GM18502 (cell line): ENCODE measurements around the gene WNT6.
"Not testable (repeated sequence)": the region's sequence is repeated elsewhere in the genome, so short reads cannot be mapped to it uniquely, and the experiment has no call there.

Experiments used
- ATAC-seq: cut with Tn5 transposase; IDR thresholded peaks from one replicate; pipeline ENCODE4 v1.9.1; 2021; ENCODE audit warnings: mild to moderate bottlenecking; ENCODE audit not compliant: unreplicated experiment, poor library complexity

The WNT6 gene

DNA sequence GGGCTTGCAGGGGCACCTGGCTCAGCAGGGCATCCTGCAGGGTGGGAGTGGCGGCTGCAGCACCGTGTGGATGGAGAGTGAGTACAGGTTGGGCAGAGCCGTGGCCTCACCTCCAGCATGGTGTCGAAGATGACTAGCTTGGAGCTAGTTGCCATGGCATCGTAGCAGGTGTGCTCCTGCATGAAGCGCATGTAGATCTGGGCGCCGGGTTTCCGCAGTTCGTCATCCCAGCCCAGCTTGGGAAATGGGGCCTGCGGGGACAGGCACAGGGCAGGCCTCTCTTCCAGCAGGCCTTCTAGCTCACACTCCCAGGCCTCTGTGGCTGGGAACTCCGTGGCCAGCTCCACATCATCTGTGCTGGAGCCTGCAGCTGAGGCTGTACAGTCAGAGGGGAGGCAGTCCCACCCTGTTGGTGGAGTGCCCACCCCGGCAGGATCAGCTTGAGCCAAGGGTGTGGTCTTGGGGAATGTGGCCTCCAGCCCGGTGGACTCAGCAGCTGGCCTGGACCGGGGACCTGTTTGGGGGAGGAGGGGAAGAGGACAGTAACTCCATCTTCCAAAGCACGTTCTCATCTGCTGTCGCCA lies 29.6 kb upstream of the WNT6 start:
- no peak for ATAC-seq

DNA sequence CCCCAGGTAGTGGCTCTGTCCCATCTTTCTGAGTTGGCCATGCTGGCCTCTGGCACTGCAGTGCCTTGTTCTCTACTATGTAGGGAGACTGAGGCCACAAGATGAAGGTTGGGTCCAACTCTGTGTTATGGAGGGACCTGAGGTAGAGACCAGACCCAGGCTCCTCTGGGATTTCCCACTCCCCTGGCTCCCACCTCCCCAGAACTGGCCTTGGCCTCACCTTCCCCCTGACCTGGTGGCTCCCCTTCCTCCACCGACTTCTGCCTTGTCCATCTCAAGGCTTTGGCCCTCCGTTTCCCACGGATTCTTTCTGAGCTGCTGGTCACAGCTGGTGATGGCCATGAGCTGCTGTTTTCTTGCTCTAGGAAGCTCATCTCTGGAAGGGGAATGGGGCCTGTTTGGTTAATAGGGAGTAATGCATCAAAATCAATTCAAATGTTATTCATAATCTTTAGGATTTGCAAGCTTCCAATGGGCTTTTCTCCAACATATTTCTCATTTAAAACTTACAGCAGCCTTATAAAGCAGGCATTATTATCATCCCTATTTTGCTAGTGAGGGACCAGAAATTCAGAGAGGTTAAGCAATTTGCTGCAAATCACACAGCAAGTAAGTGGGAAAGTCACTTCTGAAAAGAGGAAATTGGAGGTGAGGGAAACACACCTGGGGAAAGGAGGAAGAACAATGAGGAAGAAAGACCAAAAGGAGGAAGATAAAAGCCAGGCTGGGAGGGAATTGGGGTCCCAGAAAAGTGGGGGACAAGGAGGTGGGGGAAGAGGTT lies 28.9 kb upstream of the WNT6 start:
- no peak for ATAC-seq

DNA sequence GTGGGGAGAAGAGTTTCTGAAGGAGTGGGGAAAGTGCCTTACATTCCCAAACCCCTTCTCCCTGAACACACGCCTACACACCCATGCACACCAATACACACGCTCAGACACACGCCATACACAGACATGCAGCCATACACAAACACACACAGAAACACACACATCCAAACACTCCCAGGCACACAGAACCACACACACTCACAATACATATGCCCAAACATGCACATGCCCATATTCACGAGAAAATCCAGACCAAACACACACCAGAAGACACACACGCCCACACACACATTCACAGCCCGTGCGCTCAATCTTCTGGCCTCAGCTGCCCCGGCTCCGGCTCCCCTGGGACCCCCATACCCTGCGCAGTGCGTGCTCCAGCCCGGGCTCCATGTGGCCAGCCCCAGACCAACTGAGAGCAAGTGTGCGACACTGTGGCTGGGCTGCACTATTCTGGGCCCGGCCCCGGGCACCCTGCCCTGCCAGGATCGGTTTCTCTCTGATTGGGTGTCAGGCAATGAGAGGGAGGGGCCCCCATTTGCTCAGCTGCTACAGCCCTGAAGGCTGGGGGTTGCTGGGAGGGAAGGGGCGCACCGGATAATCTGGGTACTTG lies 28.1 kb upstream of the WNT6 start, which contains the start of gene PRKAG3:
Gene PRKAG3 (minus strand): TSS at position 426 of the 613 bp plus-strand sequence.
- no peak for ATAC-seq

DNA sequence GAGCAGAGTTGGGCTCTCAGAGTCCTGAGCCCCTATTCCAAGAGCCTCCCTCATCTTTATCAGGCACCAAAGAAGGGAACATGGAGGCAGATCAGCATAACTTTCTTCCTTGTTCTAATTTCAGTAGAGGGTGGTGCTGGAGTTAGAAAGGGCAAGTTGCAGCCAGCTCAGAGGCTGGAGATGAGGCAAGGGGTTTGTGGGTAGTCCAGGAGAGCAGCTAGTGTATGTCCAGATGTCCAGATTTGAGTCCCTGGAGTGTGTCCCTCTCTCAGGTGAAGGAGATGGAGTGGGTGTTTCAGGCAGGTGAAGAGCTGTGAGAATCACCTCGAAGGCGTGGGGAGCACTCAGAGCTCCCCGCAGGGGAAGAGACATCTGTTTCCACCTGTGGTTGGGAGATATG lies 27.5 kb upstream of the WNT6 start:
- ATAC-seq = no peak

DNA sequence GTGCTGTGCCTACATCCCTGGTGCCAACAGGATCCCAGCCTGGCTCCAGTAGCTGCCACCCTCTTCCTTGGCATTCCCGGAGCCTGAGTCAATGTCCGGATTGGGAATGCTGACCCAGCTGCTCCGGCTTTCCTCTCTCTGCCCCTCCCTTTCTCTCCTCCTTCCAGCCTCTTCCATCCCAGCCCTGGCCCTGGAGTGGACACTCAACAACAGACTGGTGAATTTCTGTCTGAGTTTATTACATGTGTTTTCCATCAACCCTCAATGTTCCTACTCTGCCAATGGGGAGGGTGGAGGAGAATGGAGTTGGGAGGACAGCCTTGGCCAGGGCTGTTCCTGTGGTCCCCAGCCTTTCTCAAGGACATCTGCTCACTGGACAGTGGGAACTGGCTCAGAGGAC lies 27.1 kb upstream of the WNT6 start:
- ATAC-seq = no peak

DNA sequence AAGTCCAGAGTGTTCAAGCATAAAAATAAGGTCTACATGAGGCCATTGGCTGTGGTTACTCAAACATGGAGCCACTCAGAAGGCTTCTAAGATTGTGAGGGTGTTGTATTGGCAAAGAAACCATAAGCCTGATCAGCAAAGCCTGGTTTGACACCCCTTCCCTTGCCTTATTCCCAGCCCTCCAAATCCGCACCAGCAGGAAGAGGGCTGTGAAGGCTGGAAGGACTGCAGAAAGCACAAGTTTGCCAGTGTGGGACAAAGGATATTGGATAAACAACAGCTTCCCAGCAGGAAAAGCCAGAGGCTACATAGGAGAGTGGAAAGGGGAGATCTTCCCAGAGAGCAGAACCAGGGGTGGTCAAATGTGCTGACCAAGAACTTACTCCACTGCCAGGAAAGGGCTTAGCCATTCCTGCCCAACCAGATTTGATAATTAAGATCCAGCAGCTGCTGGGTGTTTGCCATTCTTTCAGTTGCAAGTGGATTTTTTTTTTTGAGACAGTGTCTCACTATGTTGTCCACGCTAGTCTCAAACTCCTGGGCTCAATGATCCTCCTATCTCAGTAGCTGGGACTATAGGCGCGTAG lies 26.5 kb upstream of the WNT6 start:
- ATAC-seq = no peak

DNA sequence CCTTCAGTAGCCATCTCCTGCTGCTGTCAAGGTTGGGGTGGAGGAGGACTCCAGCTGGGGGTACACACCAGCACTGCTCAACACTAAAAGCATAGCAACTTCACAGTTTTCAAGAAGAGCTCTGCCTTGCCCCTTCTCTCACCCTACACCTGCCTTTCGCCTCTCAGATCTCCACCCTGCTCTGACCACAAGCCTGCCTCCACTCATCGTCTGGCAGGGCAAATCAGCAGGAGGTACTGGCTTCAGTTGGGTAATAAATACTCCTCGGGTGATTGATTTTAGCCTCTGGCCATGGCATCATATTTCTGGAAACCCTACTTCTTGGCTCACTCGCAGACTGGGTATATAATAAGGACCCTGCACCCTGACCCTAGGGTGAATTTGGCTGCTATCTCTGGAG lies 24.9 kb upstream of the WNT6 start:
- ATAC-seq = no peak

DNA sequence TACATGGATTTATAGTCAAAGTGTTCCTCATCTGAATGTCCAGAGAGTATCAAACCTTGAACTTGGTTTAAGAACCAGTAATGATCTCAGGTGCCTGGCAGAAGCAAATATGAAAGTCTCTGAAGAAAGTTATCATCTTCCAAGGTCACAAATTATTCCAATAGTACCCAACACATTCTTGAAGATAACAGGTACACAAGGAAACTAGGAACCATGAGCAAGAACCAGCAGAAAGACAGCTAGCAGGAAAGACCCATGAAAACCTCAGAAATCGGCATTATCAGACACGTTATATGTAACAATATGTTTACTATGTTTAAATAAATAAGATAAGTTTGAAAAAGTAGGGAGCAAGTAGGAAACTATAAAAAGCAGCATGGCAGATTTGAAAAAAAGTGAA lies 22.1 kb upstream of the WNT6 start:
- no peak for ATAC-seq

DNA sequence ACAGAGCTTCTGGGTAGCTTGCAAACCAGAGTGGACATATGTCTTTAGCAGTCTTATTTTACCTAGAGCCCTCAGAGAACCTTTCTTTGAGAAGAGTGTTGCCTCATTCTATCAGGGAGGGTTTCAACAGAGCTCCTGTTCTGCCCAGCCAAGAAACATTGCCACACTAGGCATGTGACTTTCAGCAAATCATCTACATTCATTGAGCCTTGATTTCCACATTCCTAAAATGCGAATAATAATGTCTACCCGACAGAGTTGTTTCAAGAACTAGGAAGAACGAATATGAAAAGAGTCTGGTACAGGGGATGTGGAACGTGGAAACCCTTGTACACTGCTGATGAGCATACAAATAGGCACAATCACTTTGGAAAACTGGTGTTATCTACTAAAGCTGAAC lies 20.2 kb upstream of the WNT6 start:
- no peak for ATAC-seq

DNA sequence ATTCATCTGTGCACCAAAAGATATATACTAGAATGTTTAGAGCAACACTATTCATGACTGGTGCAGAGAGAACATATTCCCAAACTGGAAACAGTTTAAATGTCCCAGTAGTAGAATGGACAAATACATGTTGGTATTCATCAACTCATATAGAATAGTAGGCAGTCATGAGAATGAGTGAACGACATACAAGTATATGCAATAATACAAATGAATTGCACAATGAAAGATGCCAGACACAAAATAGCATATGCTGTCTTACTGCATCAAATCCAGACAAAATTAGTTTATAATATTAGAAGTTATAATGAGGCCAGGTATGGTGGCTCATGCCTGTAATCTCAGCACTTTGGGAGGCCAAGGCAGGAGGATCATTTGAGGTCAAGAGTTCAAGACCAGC lies 19.7 kb upstream of the WNT6 start:
- ATAC-seq = no peak

DNA sequence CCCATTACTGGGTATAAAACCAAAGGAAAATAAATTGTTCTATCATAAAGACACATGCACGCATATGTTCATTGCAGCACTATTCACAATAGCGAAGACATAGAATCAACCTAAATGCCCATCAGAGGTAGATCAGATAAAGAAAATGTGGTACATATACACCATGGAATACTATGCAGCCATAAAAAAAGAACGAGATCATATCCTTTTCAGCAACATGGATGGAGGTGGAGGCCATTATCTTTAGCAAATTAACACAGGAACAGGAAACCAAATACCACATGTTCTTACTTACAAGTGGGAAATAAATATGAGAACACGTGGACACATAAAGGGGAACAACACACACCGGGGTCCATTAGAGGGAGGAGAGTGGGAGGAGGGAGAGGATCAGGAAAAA lies 15.3 kb upstream of the WNT6 start:
- not testable (repeated sequence) for ATAC-seq

DNA sequence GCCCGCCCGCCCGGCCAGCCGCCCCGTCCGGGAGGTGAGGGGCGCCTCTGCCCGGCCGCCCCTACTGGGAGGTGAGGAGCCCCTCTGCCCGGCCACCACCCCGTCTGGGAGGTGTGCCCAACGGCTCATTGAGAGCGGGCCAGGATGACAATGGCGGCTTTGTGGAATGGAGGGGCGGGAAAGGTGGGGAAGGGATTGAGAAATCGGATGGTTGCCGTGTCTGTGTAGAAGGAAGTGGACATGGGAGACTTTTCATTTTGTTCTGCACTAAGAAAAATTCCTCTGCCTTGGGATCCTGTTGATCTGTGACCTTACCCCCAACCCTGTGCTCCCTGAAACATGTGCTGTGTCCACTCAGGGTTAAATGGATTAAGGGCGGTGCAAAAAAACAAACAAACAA lies 12.6 kb upstream of the WNT6 start:
- ATAC-seq = not testable (repeated sequence)

DNA sequence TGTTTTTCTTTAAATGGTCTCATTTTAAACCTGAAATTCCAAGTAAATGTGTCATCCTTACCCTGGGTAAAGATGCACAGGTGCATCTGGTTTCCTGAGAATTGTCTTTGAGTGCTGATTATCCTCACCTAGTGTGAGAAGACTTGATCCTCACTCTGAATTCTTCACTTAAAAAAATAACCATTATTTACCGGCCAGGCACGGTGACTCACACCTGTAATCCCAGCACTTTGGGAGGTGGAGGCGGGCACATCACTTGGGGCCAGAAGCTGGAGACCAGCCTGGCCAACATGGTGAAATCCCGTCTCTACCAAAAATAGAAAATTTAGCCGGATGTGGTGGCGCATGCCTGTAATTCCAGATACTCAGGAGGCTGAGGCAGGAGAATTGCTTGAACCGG lies 9.9 kb upstream of the WNT6 start:
- no peak for ATAC-seq

DNA sequence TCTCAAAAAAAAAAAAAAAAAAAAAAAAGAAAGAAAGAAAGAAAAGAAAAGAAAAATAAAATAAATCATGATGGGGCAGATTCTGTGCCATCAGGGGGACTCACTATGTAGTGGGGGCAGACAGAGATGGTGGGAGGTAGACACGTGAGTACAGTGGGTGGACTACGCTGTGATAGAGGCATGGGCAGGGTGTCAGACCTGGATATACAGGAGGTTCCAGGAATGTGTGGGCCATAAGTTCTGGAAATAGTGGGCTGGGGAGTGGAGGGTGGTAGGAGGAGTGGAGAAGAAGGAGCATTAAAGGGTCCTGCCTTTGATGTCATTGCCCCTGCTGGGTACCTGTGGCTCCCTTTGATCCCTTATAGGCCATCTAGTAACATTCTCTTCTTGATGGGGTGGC lies 8.8 kb upstream of the WNT6 start:
- no peak for ATAC-seq

DNA sequence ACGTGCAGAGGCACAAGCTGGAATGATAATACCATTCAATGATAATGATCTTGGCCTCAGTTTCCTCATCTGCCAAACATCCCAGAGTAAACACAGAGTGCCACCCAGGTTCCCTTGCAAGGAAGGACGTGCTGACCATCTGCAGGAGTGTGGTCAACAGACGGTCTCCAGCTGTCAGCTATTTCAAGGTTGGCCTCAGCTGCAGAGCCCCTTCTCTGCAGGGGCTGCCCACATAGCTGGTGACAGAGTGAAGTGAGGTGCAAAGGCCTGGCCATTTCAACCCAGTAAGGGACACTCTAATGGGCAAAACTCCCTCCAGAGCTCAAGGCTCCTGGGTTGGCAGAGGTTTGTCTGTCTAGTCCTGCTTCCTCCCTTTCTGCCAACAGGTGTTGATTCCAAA lies 8.3 kb upstream of the WNT6 start:
- ATAC-seq = no peak

DNA sequence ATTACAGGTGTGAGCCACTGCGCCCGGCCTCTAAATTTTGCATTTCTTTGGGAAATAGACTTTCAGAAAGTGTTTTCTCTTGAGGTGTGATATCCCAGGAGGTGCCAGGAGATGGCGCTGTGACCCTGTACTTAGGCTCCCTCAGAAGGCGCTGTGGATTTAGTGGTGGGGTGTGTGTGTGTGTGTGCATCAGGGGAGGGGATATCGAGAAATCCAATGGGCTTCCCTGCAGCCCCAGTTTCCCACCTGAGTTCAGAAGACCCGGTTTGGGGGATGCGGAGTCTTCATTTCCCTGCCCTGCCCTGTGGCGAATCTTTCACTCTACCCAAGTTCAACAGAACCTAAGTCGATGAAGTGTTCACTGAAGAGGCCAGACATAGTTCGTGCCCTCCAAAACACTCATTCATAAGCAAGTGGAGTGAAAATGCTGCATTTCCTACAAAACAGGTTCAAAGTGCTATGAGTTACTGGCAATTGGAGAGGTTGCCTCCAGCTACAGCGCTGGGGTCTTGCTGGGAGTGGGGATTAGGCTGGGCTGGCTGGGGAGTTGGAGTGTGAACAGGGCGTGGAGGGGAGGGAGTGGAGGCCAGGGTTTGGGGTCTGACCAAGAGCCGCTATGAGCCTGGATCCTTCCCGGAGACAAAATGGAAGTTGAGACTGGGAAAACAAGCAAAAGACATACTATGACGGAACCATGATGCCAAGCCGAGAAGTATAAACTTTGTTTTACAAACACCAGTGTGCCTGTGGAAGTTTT lies 6.5 kb upstream of the WNT6 start:
- ATAC-seq = peak; percentile 58

DNA sequence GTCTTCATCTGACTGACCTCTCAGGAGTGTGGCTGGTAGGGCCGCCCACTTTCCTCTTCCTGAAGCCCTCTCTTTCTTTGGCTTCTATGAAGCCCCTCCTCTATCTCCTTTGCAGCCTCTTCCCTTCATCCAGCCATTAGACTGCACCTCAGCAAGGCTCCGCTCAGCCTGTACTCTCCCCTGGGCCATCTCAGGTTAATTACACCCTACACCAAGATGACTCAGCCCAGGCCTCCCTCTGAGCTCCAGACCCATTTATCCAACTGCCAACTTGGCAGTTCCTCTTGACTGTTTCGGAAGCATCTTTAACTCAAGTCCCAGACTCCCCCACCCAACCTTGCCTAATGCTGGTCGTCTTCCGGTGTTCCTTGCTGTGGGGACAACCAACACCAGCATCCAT lies 5.8 kb upstream of the WNT6 start:
- ATAC-seq = no peak

DNA sequence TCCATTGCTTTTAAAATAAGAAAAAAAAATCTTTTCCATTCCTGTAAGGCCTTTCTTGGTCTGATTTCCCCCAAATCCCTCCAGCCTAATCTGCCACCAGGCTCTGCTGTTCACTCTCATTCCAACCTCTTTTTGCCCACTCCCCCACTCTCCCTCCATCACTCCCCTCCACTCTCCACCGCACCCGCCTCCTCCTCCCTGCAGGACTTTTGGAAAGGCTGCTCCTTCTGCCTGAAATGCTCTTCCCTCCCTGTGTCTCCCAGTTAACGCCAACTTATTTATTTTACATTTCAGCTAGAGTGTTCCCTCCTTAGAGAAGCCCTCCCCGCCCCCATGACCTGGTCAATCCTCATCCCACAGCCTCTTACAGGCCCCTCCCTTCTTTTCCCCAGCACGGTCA lies 4.7 kb upstream of the WNT6 start:
- no peak for ATAC-seq

DNA sequence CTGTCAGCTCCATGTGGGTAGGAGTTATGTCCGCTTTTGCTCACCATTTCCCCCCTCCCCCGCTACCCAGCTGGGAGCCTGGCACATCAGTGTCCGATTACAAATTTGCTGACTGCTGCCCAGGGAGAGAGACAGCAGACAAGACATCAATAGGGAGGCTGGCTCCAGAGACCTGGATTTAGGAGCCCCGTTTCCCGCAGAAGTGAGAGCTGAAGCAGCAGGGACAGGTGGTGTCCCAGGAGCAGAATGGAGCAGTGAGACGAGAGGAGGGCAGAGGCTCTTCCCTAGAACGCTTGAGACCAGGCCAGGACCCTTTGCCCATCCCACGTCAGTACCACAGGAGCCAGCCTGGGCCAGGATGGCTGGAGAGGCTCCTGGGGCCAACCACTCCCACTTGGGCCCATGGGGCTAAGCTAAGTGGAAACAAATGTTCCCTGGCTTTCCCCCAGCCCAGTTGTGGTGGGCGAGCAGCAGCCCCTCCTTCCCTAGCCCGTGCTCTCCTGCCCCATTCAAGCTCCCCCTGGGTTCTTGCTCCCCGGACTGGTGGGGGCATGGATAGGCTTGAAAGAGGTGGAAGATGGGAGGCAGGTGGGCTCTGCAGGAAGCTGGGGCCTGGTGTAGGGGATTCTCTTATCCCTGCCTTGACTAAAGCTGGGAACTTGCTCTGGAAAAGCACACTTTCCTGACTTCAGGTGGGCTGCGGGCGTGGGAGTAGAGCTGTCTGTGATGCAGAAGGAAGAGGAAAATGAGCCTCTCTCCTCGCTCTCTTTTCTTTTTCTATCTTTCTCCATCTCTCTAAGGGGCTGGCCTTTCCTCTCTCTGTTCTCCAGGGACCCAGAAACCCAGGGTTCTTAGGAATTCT lies 4.1 kb upstream of the WNT6 start:
- ATAC-seq = no peak
